ENCODE results near the gene FAM185A. TPM values are rescaled to one million over a fixed set of nuclear protein-coding genes. Genes with fewer than 3 reads are reported as not detected.

The FAM185A gene
- total RNA-seq, 4 donors from 2014 or later, result 12.4 to 41.9 (median 16.9) TPM

- Histone ChIP-seq H3K27me3 (no peaks in the 10 kb centered on the region), H3K9me3 (no peaks in the 10 kb centered on the region), H3K27ac (no peak overlapping the region), H3K36me3 (no peaks in the 10 kb centered on the region), H3K4me1 (peaks cover 4% of the 10 kb centered on the region), H3K4me3 (no peak overlapping the region)
- DNase-seq (ENCODE audit: low spot score in 2 of 2), result no peak
- no peak for TF ChIP-seq POLR2AphosphoS5 (IDR thresholded peaks at IDR 0.05)
- TF ChIP-seq CTCF (IDR thresholded peaks at IDR 0.05), result no peak
- TF ChIP-seq EP300 (IDR thresholded peaks at IDR 0.05), result no peak
- TF ChIP-seq POLR2A (IDR thresholded peaks at IDR 0.05), result no peak
- 98% methylated on average over 2 of the region's 2 CpGs for WGBS
These were observed 96.5 kb downstream of the FAM185A start for GRCh38 chr7:102845346-102845745.

- WGBS, result 60% methylated on average over 5 of the region's 5 CpGs
- Histone ChIP-seq H3K27ac (no peak overlapping the region), H3K9me3 (no peaks in the 10 kb centered on the region)
These were observed 100.3 kb downstream of the FAM185A start for GRCh38 chr7:102849079-102849478.

GRCh38 chr7:102849538-102849937 is 100.7 kb downstream of the FAM185A start:
- TF ChIP-seq CTCF (IDR thresholded peaks at IDR 0.05) (no peak), POLR2A (IDR thresholded peaks at IDR 0.05) (no peak), POLR2AphosphoS5 (IDR thresholded peaks at IDR 0.05) (no peak)
- Histone ChIP-seq H3K27me3 (no peaks in the 10 kb centered on the region), H3K9me3 (no peaks in the 10 kb centered on the region), H3K4me1 (no peaks in the 10 kb centered on the region), H3K36me3 (no peaks in the 10 kb centered on the region), H3K4me3 (no peak overlapping the region), H3K27ac (no peak overlapping the region)
- no peak for DNase-seq (ENCODE audit: low spot score in 2 of 2)
- 75% methylated on average over 3 of the region's 3 CpGs for WGBS

More at GRCh38 chr7:102849079-102849478, 100.3 kb downstream of the FAM185A start:
- Histone ChIP-seq H3K4me3 (no peak overlapping the region), H3K36me3 (no peaks in the 10 kb centered on the region), H3K27me3 (no peaks in the 10 kb centered on the region), H3K4me1 (no peaks in the 10 kb centered on the region)
- no peak for DNase-seq (ENCODE audit: low spot score in 2 of 2)
- no peak for TF ChIP-seq POLR2A (IDR thresholded peaks at IDR 0.05)
- no peak for TF ChIP-seq POLR2AphosphoS5 (IDR thresholded peaks at IDR 0.05)
- TF ChIP-seq CTCF (IDR thresholded peaks at IDR 0.05), result no peak
- no peak for TF ChIP-seq EP300 (IDR thresholded peaks at IDR 0.05)

GRCh38 chr7:102856036-102856435 is 107.2 kb downstream of the FAM185A start:
- Histone ChIP-seq H3K27ac (no peak overlapping the region), H3K36me3 (no peaks in the 10 kb centered on the region), H3K9me3 (no peaks in the 10 kb centered on the region), H3K27me3 (no peaks in the 10 kb centered on the region), H3K4me1 (no peaks in the 10 kb centered on the region), H3K4me3 (no peak overlapping the region)
- DNase-seq (ENCODE audit: low spot score in 2 of 2), result no peak
- no peak for TF ChIP-seq EP300 (IDR thresholded peaks at IDR 0.05)
- no peak for TF ChIP-seq CTCF (IDR thresholded peaks at IDR 0.05)

Other genes with a start within 250 kb of the FAM185A start
- gene RASA4B, start 231.2 kb upstream of the FAM185A start, total RNA-seq, result 10 to 100 TPM; 26.5 to 30.7 (median 28.4) TPM
- 10 to 100 TPM in 2 of 4 donors, 1 to 10 TPM in 2; 7.8 to 24.4 (median 11.5) TPM for gene UPK3BL2, start 205.3 kb upstream of the FAM185A start, total RNA-seq
- under 1 TPM in 1 of 4 donors, not detected in 3; 0.64 TPM for gene SPDYE2, start 197.8 kb upstream of the FAM185A start, total RNA-seq
- gene POLR2J3, start 176.4 kb upstream of the FAM185A start, total RNA-seq, result 10 to 100 TPM; 11.3 to 28.5 (median 27.3) TPM
- 10 to 100 TPM; 16.4 to 33.9 (median 23.6) TPM for gene RASA4, start 132.2 kb upstream of the FAM185A start, total RNA-seq
- 10 to 100 TPM; 24.2 to 57.0 (median 48.1) TPM for gene UPK3BL1, start 106.2 kb upstream of the FAM185A start, total RNA-seq
- gene SPDYE2B, start 98.7 kb upstream of the FAM185A start, total RNA-seq, result not detected
- 1 to 10 TPM; 1.0 to 5.1 (median 3.1) TPM for gene POLR2J2, start 77.3 kb upstream of the FAM185A start, total RNA-seq
- gene LRRC17, start 164.0 kb downstream of the FAM185A start, total RNA-seq, result 1 to 10 TPM; 1.1 to 4.5 (median 3.1) TPM

All from suprapubic skin (tissue), 4 donors.